Upper lobe of left lung (tissue), 4 donors: ENCODE data around the gene MYOZ2.
"Not testable (repeated sequence)": the region's sequence is repeated elsewhere in the genome, so short reads cannot be mapped to it uniquely, and the experiment has no call there.

Experiments used
- CTCF ChIP-seq, 6 experiments: fragments of 450-650 bp in 4 of 6; fragments of 200-600 bp in 2 of 6; sonication (generic) in 2 of 6; IDR thresholded peaks; one replicate each; pipeline ENCODE4 v1.5.1; 2016 to 2019; ENCODE audit warnings: antibody characterized with exemption in 6 of 6
- EP300 ChIP-seq, 4 donors: sonication (generic); formaldehyde crosslinking; IDR thresholded peaks; one replicate each; pipeline ENCODE4 v1.5.1; 2017; ENCODE audit warnings: antibody characterized with exemption in 4 of 4, control low read depth in 2 of 4
- POLR2A ChIP-seq, 4 donors: fragments of 450-650 bp; IDR thresholded peaks; one replicate each; pipeline ENCODE4 v1.5.1; 2016 to 2017; ENCODE audit warnings: antibody characterized with exemption in 4 of 4, mild to moderate bottlenecking in 2 of 4
- POLR2AphosphoS5 ChIP-seq, 2 donors: sonication (generic); formaldehyde crosslinking; IDR thresholded peaks; one replicate each; pipeline ENCODE4 v1.5.1; 2017; ENCODE audit warnings: antibody characterized with exemption in 2 of 2

DNA sequence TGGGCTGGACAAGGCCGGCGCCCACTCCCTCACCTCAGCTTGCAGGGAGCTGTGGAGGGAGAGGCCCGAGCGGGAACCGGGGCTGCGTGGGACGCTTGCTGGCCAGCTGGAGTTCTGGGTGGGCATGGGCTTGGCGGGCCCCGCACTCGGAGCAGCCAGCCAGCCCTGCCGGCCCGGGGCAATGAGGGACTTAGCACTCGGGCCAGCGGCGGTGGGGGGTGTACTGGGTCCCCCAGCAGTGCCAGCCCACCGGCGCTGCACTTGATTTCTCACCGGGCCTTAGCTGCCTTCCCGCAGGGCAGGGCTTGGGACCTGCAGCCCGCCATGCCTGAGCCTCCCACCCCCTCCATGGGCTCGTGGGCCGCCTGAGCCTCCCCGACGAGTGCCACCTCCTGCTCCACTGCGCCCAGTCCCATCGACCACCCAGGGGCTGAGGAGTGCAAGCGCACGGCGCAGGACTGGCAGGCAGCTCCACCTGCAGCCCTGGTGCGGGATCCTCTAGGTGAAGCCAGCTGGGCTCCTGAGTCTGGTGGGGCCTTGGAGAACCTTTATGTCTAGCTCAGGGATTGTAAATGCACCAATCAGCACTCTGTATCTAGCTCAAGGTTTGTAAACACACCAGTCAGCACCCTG is 38.2 kb downstream of the MYOZ2 start:
- TF ChIP-seq POLR2A, CTCF, POLR2AphosphoS5, EP300 (IDR thresholded peaks at IDR 0.05): not testable (repeated sequence)
